GM19372 (cell line): ENCODE data around the gene BDH1.

ENCODE experiments used
- ATAC-seq: cut with Tn5 transposase; IDR thresholded peaks from one replicate; pipeline ENCODE4 v1.9.1; 2021; ENCODE audit warnings: mild to moderate bottlenecking, low read depth, moderate library complexity; ENCODE audit not compliant: unreplicated experiment

The BDH1 gene

GRCh38 chr3:197550489-197550888 is 5.3 kb downstream of the BDH1 start:
- no peak for ATAC-seq

GRCh38 chr3:197549261-197549885 is 6.4 kb downstream of the BDH1 start:
- no peak for ATAC-seq

- ATAC-seq: no peak
Measured at GRCh38 chr3:197547306-197548011, 8.3 kb downstream of the BDH1 start.

GRCh38 chr3:197546307-197547085 is 9.3 kb downstream of the BDH1 start:
- ATAC-seq: no peak

GRCh38 chr3:197545571-197545970 is 10.2 kb downstream of the BDH1 start:
- no peak for ATAC-seq

GRCh38 chr3:197545101-197545500 is 10.7 kb downstream of the BDH1 start:
- ATAC-seq: no peak

GRCh38 chr3:197542741-197543454 is 12.9 kb downstream of the BDH1 start:
- no peak for ATAC-seq

GRCh38 chr3:197541756-197542539 is 13.8 kb downstream of the BDH1 start:
- ATAC-seq: no peak

GRCh38 chr3:197540961-197541377 is 14.8 kb downstream of the BDH1 start:
- no peak for ATAC-seq

- no peak for ATAC-seq
Measured at GRCh38 chr3:197539651-197540051, 16.1 kb downstream of the BDH1 start.

GRCh38 chr3:197533927-197534725 is 21.6 kb downstream of the BDH1 start:
- no peak for ATAC-seq

GRCh38 chr3:197533396-197533795 is 22.4 kb downstream of the BDH1 start:
- no peak for ATAC-seq

GRCh38 chr3:197532388-197532787 is 23.4 kb downstream of the BDH1 start:
- ATAC-seq: no peak

- no peak for ATAC-seq
Measured at GRCh38 chr3:197528190-197528589, 27.6 kb downstream of the BDH1 start.

GRCh38 chr3:197527569-197527968 is 28.2 kb downstream of the BDH1 start:
- ATAC-seq: no peak

- ATAC-seq: no peak
Measured at GRCh38 chr3:197525706-197526105, 30.1 kb downstream of the BDH1 start.

- ATAC-seq: no peak
Measured at GRCh38 chr3:197524128-197524527, 31.6 kb downstream of the BDH1 start.

GRCh38 chr3:197523526-197523925 is 32.2 kb downstream of the BDH1 start:
- ATAC-seq: no peak

GRCh38 chr3:197522881-197523441 is 32.8 kb downstream of the BDH1 start:
- no peak for ATAC-seq
